ENCODE measurements around the gene GGACT. TPM values are rescaled to one million over a fixed set of nuclear protein-coding genes. Genes with fewer than 3 reads are reported as not detected.

The GGACT gene
- total RNA-seq, 6 donors from 2014 or later = 0.67 to 8.5 (median 5.7) TPM

DNA sequence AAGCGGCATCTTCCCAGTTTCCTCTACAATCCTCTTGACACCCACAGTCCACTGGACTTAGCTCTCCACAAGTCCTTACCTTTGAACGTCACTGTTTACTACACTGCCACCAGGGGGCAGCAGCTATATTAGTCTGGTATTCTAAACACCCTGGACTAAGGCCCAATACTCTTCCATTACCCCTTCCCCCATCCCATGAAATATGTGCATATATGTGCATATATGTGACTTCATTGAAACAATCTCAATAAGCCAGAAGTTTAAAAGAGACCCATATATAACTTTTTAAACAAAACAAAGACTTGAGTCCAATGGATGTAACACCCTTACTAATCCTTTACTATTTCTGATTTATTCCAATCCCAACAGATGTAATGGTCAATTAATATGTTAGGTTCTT is 15.5 kb downstream of the GGACT start:
- Histone ChIP-seq H3K36me3 (no peaks in the 10 kb centered on the region), H3K4me3 (no peak overlapping the region), H3K27me3 (no peaks in the 10 kb centered on the region), H3K9me3 (no peaks in the 10 kb centered on the region), H3K27ac (no peak overlapping the region), H3K4me1 (no peaks in the 10 kb centered on the region)
- ATAC-seq (ENCODE audit: low FRiP score in 2 of 2) (peak; percentile 66 to 76), DNase-seq (peak in 1 of 2 donors; percentile 74)
- 22 to 39% methylated on average over 2 of the region's 2 CpGs for WGBS, 2 donors
- no peak for TF ChIP-seq POLR2A (IDR thresholded peaks at IDR 0.05)
- TF ChIP-seq, protein P1, sequence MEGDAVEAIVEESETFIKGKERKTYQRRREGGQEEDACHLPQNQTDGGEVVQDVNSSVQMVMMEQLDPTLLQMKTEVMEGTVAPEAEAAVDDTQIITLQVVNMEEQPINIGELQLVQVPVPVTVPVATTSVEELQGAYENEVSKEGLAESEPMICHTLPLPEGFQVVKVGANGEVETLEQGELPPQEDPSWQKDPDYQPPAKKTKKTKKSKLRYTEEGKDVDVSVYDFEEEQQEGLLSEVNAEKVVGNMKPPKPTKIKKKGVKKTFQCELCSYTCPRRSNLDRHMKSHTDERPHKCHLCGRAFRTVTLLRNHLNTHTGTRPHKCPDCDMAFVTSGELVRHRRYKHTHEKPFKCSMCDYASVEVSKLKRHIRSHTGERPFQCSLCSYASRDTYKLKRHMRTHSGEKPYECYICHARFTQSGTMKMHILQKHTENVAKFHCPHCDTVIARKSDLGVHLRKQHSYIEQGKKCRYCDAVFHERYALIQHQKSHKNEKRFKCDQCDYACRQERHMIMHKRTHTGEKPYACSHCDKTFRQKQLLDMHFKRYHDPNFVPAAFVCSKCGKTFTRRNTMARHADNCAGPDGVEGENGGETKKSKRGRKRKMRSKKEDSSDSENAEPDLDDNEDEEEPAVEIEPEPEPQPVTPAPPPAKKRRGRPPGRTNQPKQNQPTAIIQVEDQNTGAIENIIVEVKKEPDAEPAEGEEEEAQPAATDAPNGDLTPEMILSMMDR (IDR thresholded peaks at IDR 0.05) = peak; percentile 48 to 66 (median 60)

- TF ChIP-seq EP300 (IDR thresholded peaks at IDR 0.05) (no peak), POLR2AphosphoS5 (IDR thresholded peaks at IDR 0.05) (no peak), POLR2A (IDR thresholded peaks at IDR 0.05) (no peak)
- TF ChIP-seq, protein P1 (IDR thresholded peaks at IDR 0.05) = no peak
- Histone ChIP-seq H3K27me3 (no peaks in the 10 kb centered on the region), H3K27ac (no peak overlapping the region), H3K36me3 (no peaks in the 10 kb centered on the region), H3K4me1 (no peaks in the 10 kb centered on the region), H3K9me3 (no peaks in the 10 kb centered on the region), H3K4me3 (no peak overlapping the region)
- DNase-seq = no peak
- WGBS, 2 donors = 92 to 94% methylated on average over 2 to 6 of the region's 6 CpGs
- no peak for ATAC-seq (ENCODE audit: low FRiP score in 2 of 2)
Measured at GRCh38 chr13:100566543-100566942, 22.0 kb downstream of the GGACT start.

- Histone ChIP-seq H3K27ac (no peak overlapping the region), H3K27me3 (no peaks in the 10 kb centered on the region), H3K36me3 (no peaks in the 10 kb centered on the region), H3K4me1 (no peaks in the 10 kb centered on the region), H3K9me3 (no peaks in the 10 kb centered on the region), H3K4me3 (no peak overlapping the region)
- WGBS, 2 donors = 65 to 70% methylated on average over 8 of the region's 8 CpGs
- DNase-seq (no peak), ATAC-seq (ENCODE audit: low FRiP score in 2 of 2) (no peak)
- TF ChIP-seq EP300 (IDR thresholded peaks at IDR 0.05) (no peak), POLR2A (IDR thresholded peaks at IDR 0.05) (no peak), POLR2AphosphoS5 (IDR thresholded peaks at IDR 0.05) (no peak)
- TF ChIP-seq, protein P1 (IDR thresholded peaks at IDR 0.05) = no peak
Measured at GRCh38 chr13:100565286-100565685, 23.3 kb downstream of the GGACT start.

GRCh38 chr13:100564444-100565223 is 24.0 kb downstream of the GGACT start:
- no peaks in the 10 kb centered on the region for H3K27me3 ChIP-seq
- WGBS, 2 donors = 87 to 89% methylated on average over 13 of the region's 13 CpGs

More at GRCh38 chr13:100564444-100565223, 24.0 kb downstream of the GGACT start:
- DNase-seq = peak in 1 of 2 donors; percentile 52
- H3K27ac ChIP-seq = no peak overlapping the region
- H3K4me1 ChIP-seq = no peaks in the 10 kb centered on the region
- TF ChIP-seq EP300 (IDR thresholded peaks at IDR 0.05) (no peak), POLR2AphosphoS5 (IDR thresholded peaks at IDR 0.05) (no peak), POLR2A (IDR thresholded peaks at IDR 0.05) (no peak)
- TF ChIP-seq, protein P1 (IDR thresholded peaks at IDR 0.05) = no peak
- H3K9me3 ChIP-seq = no peaks in the 10 kb centered on the region
- H3K4me3 ChIP-seq = no peak overlapping the region
- ATAC-seq (ENCODE audit: low FRiP score in 2 of 2) = no peak
- no peaks in the 10 kb centered on the region for H3K36me3 ChIP-seq
